CD8-positive, alpha-beta memory T cell (primary cell): ENCODE data around the gene COLEC11. TPM values are rescaled to one million over a fixed set of nuclear protein-coding genes. Genes with fewer than 3 reads are reported as not detected.

Experiments used
- CTCF ChIA-PET: fragments of 350-600 bp; sonication (Branson Sonifier 250); formaldehyde crosslinking; loops from one replicate; lab custom pipeline; 2021; ENCODE audit warnings: antibody characterized with exemption; lab: Charles Lee
- POLR2A ChIA-PET: fragments of 350-600 bp; sonication (Branson Sonifier 250); formaldehyde crosslinking; loops from one replicate; lab custom pipeline; 2021; ENCODE audit warnings: antibody characterized with exemption; lab: Charles Lee
- DNase-seq, 5 donors: peaks; one replicate each; pipeline versions ENCODE4 v3.0.0 to v3.0.0-alpha.2; 2020 to 2022; ENCODE audit warnings: mixed read lengths in 1 of 5
- H3K27ac ChIP-seq: one replicate; pipeline ENCODE4 v1.7.0; 2013; ENCODE audit warnings: low read depth, mild to moderate bottlenecking, low read length, moderate library complexity
- H3K27me3 ChIP-seq: 2 replicates; pipeline ENCODE4 v1.7.0; 2013; ENCODE audit warnings: low read length, mild to moderate bottlenecking; ENCODE audit not compliant: insufficient read depth, poor library complexity, severe bottlenecking
- H3K36me3 ChIP-seq: 2 replicates; pipeline ENCODE4 v1.7.0; 2013; ENCODE audit warnings: mild to moderate bottlenecking, low read length, moderate library complexity; ENCODE audit not compliant: insufficient read depth
- H3K4me1 ChIP-seq: 2 replicates; pipeline ENCODE4 v1.7.0; 2013; ENCODE audit warnings: mild to moderate bottlenecking, low read length, moderate library complexity; ENCODE audit not compliant: insufficient read depth
- H3K4me3 ChIP-seq: 2 replicates; pipeline ENCODE4 v1.7.0; 2013; ENCODE audit warnings: mild to moderate bottlenecking, low read length
- H3K9me3 ChIP-seq: 2 replicates; pipeline ENCODE4 v1.7.0; 2013; ENCODE audit warnings: mild to moderate bottlenecking, low read length
- H3K27ac Mint-ChIP-seq, 8 donors: one replicate each; pipeline ENCODE4 v1.8.0; 2020 to 2021; ENCODE audit warnings: mixed read lengths in 8 of 8, mild to moderate bottlenecking in 6 of 8, inconsistent platforms in 3 of 8, moderate library complexity in 3 of 8
- H3K27me3 Mint-ChIP-seq, 2 donors: one replicate each; pipeline ENCODE4 v1.8.0; 2020 to 2021; ENCODE audit warnings: mixed read lengths in 2 of 2, mild to moderate bottlenecking in 1 of 2, moderate library complexity in 1 of 2
- H3K36me3 Mint-ChIP-seq, 3 donors: one replicate each; pipeline ENCODE4 v1.8.0; 2020 to 2021; ENCODE audit warnings: mixed read lengths in 3 of 3, inconsistent platforms in 1 of 3, mild to moderate bottlenecking in 1 of 3
- H3K4me1 Mint-ChIP-seq, 3 donors: one replicate each; pipeline ENCODE4 v1.8.0; 2020 to 2021; ENCODE audit warnings: mixed read lengths in 3 of 3, inconsistent platforms in 1 of 3, mild to moderate bottlenecking in 1 of 3
- H3K4me3 Mint-ChIP-seq, 7 donors: one replicate each; pipeline ENCODE4 v1.8.0; 2020 to 2021; ENCODE audit warnings: mixed read lengths in 7 of 7, mild to moderate bottlenecking in 6 of 7, moderate library complexity in 4 of 7, inconsistent platforms in 2 of 7
- H3K9me3 Mint-ChIP-seq, 5 donors: one replicate each; pipeline ENCODE4 v1.8.0; 2020 to 2022; ENCODE audit warnings: mixed read lengths in 5 of 5, mild to moderate bottlenecking in 3 of 5, moderate library complexity in 2 of 5, inconsistent platforms in 1 of 5
- polyA plus RNA-seq: library from polyadenylated mRNA; unstranded; fragments of 300-500 nt; fragmentation: Illumina TruSeq; gene quantifications from one replicate; pipeline ENCODE4 v1.2.3, GENCODE V29; 2021
- total RNA-seq, 2 experiments: library from RNA; stranded (reverse); gene quantifications; one replicate each; pipeline ENCODE4 v1.2.3, GENCODE V29; 2021

Gene COLEC11
- total RNA-seq (under 1 TPM; 0.24 to 0.29 TPM), polyA plus RNA-seq (not detected)

DNA sequence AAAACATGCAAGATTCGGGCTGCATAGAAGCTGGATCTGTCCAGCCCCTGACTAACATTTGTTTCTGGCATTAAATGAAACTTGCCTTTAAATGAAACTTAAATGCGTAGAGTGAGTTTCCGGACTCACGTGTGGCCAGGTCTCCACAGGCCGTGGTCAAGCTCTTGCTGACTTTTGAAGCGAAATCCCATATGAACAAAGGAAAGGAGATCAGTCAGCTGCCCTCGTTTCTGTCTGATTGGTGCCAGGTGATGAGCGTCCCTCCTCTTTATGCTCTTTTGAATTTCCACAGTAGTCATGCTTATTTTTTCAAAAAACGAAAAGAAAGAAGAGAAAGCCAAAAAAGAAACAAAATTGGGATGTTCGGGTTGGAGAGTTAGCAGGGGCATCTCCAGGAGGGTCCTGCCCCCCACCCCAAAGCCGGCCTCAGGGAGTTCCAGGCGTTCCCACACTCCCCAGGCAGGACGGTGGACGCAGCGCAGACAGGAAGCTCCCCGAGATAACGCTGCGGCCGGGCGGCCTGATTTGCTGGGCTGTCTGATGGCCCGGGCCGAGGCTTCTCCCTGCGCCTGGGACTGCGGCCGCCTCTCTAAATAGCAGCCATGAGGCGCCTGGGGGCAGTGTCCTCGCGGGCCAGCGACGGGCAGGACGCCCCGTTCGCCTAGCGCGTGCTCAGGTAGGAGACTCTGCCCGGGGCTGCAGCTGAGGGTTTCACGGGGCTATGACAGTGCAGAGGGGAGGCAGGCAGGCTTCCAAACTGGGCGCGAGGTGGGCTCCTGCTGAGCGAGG is at the start of gene COLEC11:
Gene COLEC11, plus strand, starts transcription at position 620 of the 789 bp plus-strand sequence. CDS start 9,229 bp downstream, outside the sequence.
- no peaks in the 10 kb centered on the region for H3K36me3 ChIP-seq
- Mint-ChIP-seq H3K9me3 (no peaks in the 10 kb centered on the region), H3K36me3 (peaks cover 0 to 2% (median 0%) of the 10 kb centered on the region in 3 donors), H3K4me1 (peaks cover 0 to 3% (median 1%) of the 10 kb centered on the region in 3 donors), H3K27me3 (peaks cover 0 to 3% of the 10 kb centered on the region in 2 donors), H3K27ac (no peak within 1 kb of the TSS), H3K4me3 (no peak within 1 kb of the TSS)
- no peaks in the 10 kb centered on the region for H3K27me3 ChIP-seq
- H3K4me1 ChIP-seq, result no peaks in the 10 kb centered on the region
- no peak for DNase-seq
- H3K27ac ChIP-seq, result no peak within 1 kb of the TSS
- H3K4me3 ChIP-seq, result no peak within 1 kb of the TSS
- H3K9me3 ChIP-seq, result no peaks in the 10 kb centered on the region
- POLR2A ChIA-PET, result no interaction called here
- CTCF ChIA-PET, result no interaction called here

DNA sequence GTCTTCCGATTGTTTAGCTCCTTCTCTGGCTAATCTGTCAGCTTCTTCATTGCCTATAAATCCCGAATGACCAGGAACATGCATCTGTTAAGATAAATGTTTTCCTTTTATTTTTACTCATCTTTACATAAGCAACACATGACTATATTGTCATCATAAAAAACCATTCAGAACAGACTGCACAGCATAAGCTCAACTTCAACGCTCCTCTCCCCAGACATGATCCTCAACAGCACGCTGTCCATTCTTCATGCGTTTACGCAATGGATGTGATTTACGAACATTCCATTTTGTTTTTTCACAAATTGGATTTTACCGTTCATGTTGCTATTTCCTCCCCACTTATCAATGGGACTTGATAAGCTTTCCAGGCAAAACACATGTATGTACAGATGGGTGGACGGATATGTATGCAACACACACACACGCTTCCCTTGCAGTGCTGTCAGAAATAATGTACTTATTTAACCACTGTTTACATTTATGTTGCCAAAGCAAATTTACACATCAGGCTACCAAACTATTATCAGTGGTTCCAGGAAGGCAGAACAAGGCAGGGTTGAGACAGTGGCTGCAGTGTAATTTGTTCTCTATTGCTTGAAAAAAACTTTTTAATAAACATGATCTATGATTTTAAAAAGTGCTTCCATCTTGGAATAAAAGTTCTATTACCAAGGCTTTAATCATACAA is 49.0 kb upstream of the COLEC11 start:
- Histone ChIP-seq H3K36me3 (peaks cover 67% of the 10 kb centered on the region), H3K27me3 (no peaks in the 10 kb centered on the region), H3K4me3 (no peak overlapping the region), H3K9me3 (no peaks in the 10 kb centered on the region), H3K27ac (no peak overlapping the region), H3K4me1 (no peaks in the 10 kb centered on the region)
- ChIA-PET CTCF (no interaction called here), POLR2A (no interaction called here)
- Mint-ChIP-seq H3K27me3 (no peaks in the 10 kb centered on the region), H3K27ac (peak overlapping the region in 1 of 8 donors; percentile 43), H3K36me3 (peaks cover 31 to 94% (median 48%) of the 10 kb centered on the region in 3 donors), H3K4me3 (no peak overlapping the region), H3K4me1 (peaks cover 0 to 9% (median 2%) of the 10 kb centered on the region in 3 donors), H3K9me3 (no peaks in the 10 kb centered on the region)
- DNase-seq, result no peak

DNA sequence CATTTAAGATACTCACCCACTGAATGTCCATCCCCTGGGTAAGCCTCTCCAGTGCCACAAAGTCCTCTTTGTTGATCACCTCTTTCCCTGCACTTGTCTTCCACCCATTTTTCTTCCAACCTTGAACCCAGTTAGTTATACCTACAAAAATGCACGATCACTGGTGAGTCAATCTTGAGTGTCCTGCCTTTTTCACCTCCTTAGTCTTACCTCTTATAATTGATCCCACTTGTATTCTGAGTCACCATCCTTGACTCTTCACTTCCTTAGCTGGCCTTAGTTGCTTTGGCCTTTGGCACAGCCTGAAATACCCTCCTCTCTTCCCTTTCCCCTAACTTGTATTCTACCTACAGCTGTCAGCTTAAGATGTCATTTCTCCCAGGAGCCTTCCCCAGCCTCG is 47.0 kb upstream of the COLEC11 start:
- H3K4me1 Mint-ChIP-seq, result peaks cover 0 to 3% (median 0%) of the 10 kb centered on the region in 3 donors
- ChIA-PET POLR2A (no interaction called here), CTCF (no interaction called here)
- no peaks in the 10 kb centered on the region for H3K27me3 Mint-ChIP-seq
- H3K9me3 Mint-ChIP-seq, result no peaks in the 10 kb centered on the region
- H3K27ac Mint-ChIP-seq, result peak overlapping the region in 2 of 8 donors; percentile 2 to 7
- H3K36me3 ChIP-seq, result peaks cover 67% of the 10 kb centered on the region
- H3K9me3 ChIP-seq, result no peaks in the 10 kb centered on the region
- peaks cover 32 to 93% (median 39%) of the 10 kb centered on the region in 3 donors for H3K36me3 Mint-ChIP-seq
- no peak overlapping the region for H3K4me3 ChIP-seq
- no peaks in the 10 kb centered on the region for H3K27me3 ChIP-seq
- no peak for DNase-seq
- no peaks in the 10 kb centered on the region for H3K4me1 ChIP-seq
- no peak overlapping the region for H3K27ac ChIP-seq
- H3K4me3 Mint-ChIP-seq, result no peak overlapping the region

DNA sequence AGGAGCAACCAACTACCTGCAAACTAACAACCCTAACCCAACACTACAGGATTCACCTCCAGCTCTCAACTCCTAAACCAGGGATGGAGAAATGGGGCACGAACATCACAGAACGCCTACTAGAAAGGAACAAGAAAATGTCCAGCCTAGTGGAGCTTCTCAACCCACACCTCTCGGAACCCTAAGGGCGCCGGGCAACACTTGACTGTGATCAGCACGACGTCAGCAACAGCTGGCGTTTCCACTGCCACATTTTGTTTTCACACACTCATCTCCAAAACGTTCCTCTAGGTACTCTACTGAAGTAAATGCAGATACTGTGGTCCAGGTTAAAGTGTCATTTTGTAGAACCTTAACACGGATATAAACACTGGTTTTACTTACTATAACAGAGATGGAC is 41.0 kb upstream of the COLEC11 start:
- peaks cover 15% of the 10 kb centered on the region for H3K4me1 ChIP-seq
- no peaks in the 10 kb centered on the region for H3K27me3 ChIP-seq
- no peaks in the 10 kb centered on the region for H3K9me3 ChIP-seq
- H3K36me3 ChIP-seq, result peaks cover 53% of the 10 kb centered on the region
- Mint-ChIP-seq H3K4me1 (peaks cover 16 to 40% (median 34%) of the 10 kb centered on the region in 3 donors), H3K27ac (no peak overlapping the region), H3K36me3 (peaks cover 12 to 85% (median 31%) of the 10 kb centered on the region in 3 donors), H3K9me3 (no peaks in the 10 kb centered on the region), H3K27me3 (no peaks in the 10 kb centered on the region), H3K4me3 (no peak overlapping the region)
- ChIA-PET POLR2A (interaction anchor here (0.8 kb wide), 1 partner anchor 36 kb away, joined by 3 read pairs; no protein-coding TSS in a partner anchor), CTCF (no interaction called here)
- no peak overlapping the region for H3K4me3 ChIP-seq
- H3K27ac ChIP-seq, result no peak overlapping the region
- no peak for DNase-seq

DNA sequence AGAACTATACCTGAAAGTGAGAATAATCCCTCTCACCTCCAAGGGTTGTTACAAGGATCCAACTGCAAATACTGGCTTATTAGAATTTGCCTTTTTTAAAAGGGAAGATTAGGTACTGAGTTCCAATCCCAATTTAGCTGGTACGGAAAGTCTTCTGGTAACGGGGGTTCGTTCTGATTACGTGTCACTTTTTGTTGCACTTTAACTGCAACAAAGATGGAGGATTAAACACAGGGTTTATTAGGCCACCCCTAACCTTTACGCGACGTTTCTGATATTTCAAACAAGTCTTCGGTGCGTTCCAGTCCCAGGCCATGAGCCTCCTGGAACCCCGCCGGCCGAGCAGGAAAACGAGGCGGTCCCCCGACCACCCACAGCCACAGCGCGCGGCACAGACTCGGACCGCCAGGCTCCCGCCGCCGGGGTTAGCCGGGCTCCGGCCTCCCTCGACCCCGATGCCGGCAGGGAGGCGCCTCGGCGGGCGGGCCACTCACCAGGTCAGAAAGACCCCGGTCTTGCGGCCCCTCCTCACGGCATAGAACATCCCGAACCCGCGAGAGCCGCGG is 37.2 kb upstream of the COLEC11 start:
- Mint-ChIP-seq H3K27ac (peak overlapping the region; percentile 94 to 99 (median 97)), H3K36me3 (peaks cover 0 to 65% (median 22%) of the 10 kb centered on the region in 3 donors), H3K4me3 (peak overlapping the region; percentile 88 to 98 (median 91)), H3K9me3 (no peaks in the 10 kb centered on the region), H3K27me3 (no peaks in the 10 kb centered on the region), H3K4me1 (peaks cover 16 to 44% (median 38%) of the 10 kb centered on the region in 3 donors)
- ChIA-PET POLR2A (interaction anchor here (0.7 to 2.1 kb wide), 9 partner anchors 17 to 315 kb away, joined by 3 to 32 read pairs (median 8); partner anchors contain the start of genes ADI1, EIPR1, RPS7 and TRAPPC12), CTCF (interaction anchor here (0.8 to 3.1 kb wide), 8 partner anchors 17 to 179 kb away, joined by 3 to 25 read pairs (median 4); partner anchors contain the start of genes ADI1, RPS7 and TRAPPC12)
- H3K36me3 ChIP-seq, result peaks cover 26% of the 10 kb centered on the region
- H3K9me3 ChIP-seq, result no peaks in the 10 kb centered on the region
- H3K27ac ChIP-seq, result peak overlapping the region; percentile 96
- peak overlapping the region; percentile 49 for H3K4me3 ChIP-seq
- peak in 1 of 5 donors; percentile 8 for DNase-seq
- H3K4me1 ChIP-seq, result peaks cover 18% of the 10 kb centered on the region
- no peaks in the 10 kb centered on the region for H3K27me3 ChIP-seq

DNA sequence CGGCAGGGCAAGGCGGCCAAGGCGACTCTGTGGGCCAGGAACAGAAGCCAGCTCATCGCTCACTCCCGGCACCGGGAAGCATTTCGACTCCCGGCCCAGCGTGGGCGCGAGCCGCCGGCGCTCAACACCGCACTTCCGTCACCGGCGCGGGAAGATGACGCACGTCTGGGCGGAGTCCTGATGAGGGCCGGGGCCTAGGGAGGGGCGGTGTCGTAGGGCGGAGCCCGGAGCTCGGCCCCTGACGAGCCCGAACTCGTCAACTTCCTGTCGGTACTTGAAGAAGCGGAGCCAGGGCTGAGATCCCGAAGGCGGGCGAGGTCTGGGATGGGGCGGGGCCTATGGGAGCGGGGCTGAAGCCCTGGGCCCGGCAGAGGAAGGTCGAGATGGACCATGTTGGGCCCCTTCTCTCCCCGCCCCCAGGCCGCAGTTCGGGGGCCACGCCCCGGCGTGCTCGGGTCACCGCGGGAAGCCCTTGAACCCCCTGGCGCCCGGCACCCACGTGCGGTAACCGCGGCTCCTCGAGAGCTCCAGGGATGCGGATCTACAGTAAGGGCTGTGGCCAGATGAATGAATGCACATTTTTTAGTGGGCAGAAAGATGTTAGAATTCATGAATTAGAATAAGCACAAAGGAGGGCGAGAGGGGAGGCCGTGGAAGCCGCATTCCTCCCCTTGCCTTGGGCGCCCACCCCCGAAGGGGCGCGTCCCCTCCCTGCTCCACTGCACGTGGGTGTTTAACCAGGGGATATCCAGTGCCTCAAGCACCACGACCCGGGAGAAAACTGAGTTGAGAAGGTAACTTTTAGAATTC is 36.5 kb upstream of the COLEC11 start, which contains the start of gene RNASEH1:
Gene RNASEH1, minus strand, starts transcription at position 129 of the 810 bp plus-strand sequence. Its CDS starts 73 bp downstream, at position 56.
- Mint-ChIP-seq H3K4me1 (peaks cover 15 to 44% (median 38%) of the 10 kb centered on the region in 3 donors), H3K9me3 (no peaks in the 10 kb centered on the region), H3K36me3 (peaks cover 0 to 63% (median 22%) of the 10 kb centered on the region in 3 donors), H3K27me3 (no peaks in the 10 kb centered on the region), H3K4me3 (peak within 1 kb of the TSS; percentile 88 to 98 (median 91)), H3K27ac (peak within 1 kb of the TSS; percentile 94 to 99 (median 97))
- ChIA-PET CTCF (interaction anchor here (0.6 to 3.1 kb wide), 8 partner anchors 12 to 180 kb away, joined by 3 to 25 read pairs (median 4); partner anchors contain the start of genes ADI1, RPS7 and TRAPPC12), POLR2A (interaction anchor here (0.6 to 2.1 kb wide), 9 partner anchors 17 to 316 kb away, joined by 3 to 32 read pairs (median 8); partner anchors contain the start of genes ADI1, EIPR1, RPS7 and TRAPPC12)
- Histone ChIP-seq H3K9me3 (no peaks in the 10 kb centered on the region), H3K36me3 (peaks cover 26% of the 10 kb centered on the region), H3K4me1 (peaks cover 18% of the 10 kb centered on the region), H3K27ac (peak within 1 kb of the TSS; percentile 96), H3K27me3 (no peaks in the 10 kb centered on the region), H3K4me3 (peak within 1 kb of the TSS; percentile 49)
- DNase-seq, result peak; percentile 96 to 98 (median 97)

DNA sequence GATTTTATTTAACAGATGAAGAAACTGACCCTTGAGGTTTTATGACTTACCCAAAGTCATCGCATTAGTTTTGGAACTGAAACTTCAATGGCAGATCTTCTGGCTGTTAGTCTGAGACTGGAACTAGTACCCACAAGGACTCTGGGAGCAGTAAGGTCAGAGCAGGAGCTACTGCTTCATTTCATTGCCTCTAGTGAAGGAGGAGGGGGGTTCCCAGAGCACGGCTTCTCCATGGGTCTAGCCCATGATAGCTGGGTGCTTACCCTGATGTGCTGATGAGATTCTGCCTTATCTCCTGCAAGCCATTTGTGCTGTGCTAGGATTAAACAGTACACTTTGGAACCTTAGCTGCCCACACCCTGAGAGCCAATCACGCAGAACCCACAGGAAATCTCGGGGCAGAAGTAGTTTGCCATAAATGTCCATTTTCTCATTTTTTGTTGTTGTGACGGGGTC is 31.4 kb upstream of the COLEC11 start:
- H3K4me1 ChIP-seq, result peaks cover 7% of the 10 kb centered on the region
- DNase-seq, result no peak
- Mint-ChIP-seq H3K4me3 (no peak overlapping the region), H3K27ac (no peak overlapping the region), H3K9me3 (no peaks in the 10 kb centered on the region), H3K36me3 (peaks cover 0 to 17% (median 6%) of the 10 kb centered on the region in 3 donors), H3K4me1 (peaks cover 3 to 8% (median 8%) of the 10 kb centered on the region in 3 donors), H3K27me3 (no peaks in the 10 kb centered on the region)
- no peaks in the 10 kb centered on the region for H3K36me3 ChIP-seq
- no peak overlapping the region for H3K27ac ChIP-seq
- H3K27me3 ChIP-seq, result no peaks in the 10 kb centered on the region
- no peak overlapping the region for H3K4me3 ChIP-seq
- ChIA-PET CTCF (no interaction called here), POLR2A (no interaction called here)
- no peaks in the 10 kb centered on the region for H3K9me3 ChIP-seq
